ENCODE data around the gene TET2. TPM values are rescaled to one million over a fixed set of nuclear protein-coding genes. Genes with fewer than 3 reads are reported as not detected.

TET2 gene
- total and polyA plus RNA-seq, 11 donors = 2.9 to 25.6 (median 13.7) TPM

DNA sequence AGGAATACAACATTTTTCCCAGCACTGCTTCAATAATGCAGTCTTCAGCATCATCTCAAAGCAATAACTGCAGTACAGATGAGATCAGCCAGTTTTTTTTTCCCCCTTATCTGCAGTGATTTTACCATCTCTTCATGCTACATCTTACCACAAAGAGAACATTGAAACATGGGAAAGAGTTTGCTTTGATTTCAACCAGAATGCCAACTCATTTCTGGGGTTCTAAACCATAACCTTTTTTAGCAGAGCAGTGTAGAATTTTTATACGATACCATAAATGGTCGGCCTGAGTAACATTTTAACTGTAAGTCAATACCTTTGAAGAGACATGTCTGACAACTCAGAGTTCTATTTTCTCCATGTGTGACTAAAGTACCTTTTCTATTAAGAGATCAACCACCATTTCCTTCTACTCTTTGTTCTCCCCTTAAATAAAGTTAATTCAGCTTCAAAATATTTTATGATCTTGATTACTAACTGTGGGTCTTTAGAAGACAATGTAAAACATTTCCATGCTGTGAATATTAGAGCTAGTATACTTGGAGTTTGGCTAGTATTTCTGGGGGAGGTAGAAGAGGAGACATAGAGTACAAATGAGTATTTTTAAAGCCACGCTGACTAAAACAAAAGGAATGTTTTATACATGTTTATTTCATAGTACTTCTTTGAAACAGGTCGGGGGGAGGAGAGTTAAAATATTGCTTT lies 69.1 kb downstream of the TET2 start:
- TF ChIP-seq, protein P1, sequence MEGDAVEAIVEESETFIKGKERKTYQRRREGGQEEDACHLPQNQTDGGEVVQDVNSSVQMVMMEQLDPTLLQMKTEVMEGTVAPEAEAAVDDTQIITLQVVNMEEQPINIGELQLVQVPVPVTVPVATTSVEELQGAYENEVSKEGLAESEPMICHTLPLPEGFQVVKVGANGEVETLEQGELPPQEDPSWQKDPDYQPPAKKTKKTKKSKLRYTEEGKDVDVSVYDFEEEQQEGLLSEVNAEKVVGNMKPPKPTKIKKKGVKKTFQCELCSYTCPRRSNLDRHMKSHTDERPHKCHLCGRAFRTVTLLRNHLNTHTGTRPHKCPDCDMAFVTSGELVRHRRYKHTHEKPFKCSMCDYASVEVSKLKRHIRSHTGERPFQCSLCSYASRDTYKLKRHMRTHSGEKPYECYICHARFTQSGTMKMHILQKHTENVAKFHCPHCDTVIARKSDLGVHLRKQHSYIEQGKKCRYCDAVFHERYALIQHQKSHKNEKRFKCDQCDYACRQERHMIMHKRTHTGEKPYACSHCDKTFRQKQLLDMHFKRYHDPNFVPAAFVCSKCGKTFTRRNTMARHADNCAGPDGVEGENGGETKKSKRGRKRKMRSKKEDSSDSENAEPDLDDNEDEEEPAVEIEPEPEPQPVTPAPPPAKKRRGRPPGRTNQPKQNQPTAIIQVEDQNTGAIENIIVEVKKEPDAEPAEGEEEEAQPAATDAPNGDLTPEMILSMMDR (IDR thresholded peaks at IDR 0.05) = no peak
- TF ChIP-seq POLR2A (IDR thresholded peaks at IDR 0.05) = no peak
- Histone ChIP-seq H3K36me3 (peaks cover 0 to 4% (median 0%) of the 10 kb centered on the region in 9 donors), H3K27me3 (no peaks in the 10 kb centered on the region), H3K4me3 (no peak overlapping the region), H3K9me3 (no peaks in the 10 kb centered on the region), H3K4me1 (peaks cover 0 to 14% (median under 1%) of the 10 kb centered on the region in 12 donors), H3K27ac (no peak overlapping the region)
- WGBS, 4 donors = 75 to 83% (median 81%) methylated on average over 4 of the region's 4 CpGs
- DNase-seq (no peak), ATAC-seq (no peak)
- intact Hi-C loops (cut with DNase I) = no loop called here

DNA sequence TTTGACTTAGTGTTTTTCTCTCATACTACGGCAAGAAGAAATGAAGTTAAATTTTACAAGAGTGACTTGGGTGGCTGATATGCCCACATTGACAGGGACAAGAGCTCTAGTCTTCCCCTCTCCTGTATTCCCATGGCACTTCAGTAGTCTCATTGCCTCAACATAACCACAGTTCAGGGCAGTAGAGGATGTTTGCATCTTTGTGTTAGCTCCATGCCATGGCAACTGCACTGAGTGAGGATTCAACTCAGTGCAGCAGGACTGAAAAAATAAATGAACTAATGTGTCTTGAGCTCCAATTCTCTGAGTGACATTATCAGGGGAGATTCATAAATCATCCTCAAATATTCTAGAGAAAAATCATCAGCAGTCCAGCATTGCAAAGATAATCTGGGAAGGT lies 78.8 kb downstream of the TET2 start:
- DNase-seq (no peak), ATAC-seq (no peak)
- WGBS, 4 donors = 96 to 100% (median 97%) methylated on average over 1 of the region's 1 CpG
- no peak overlapping the region for H3K4me3 ChIP-seq
- intact Hi-C loops (cut with DNase I) = no loop called here
- no peak overlapping the region for H3K27ac ChIP-seq
- H3K36me3 ChIP-seq = no peaks in the 10 kb centered on the region
- H3K4me1 ChIP-seq = peaks cover 0 to 11% (median 2%) of the 10 kb centered on the region in 12 donors
- no peaks in the 10 kb centered on the region for H3K27me3 ChIP-seq
- no peaks in the 10 kb centered on the region for H3K9me3 ChIP-seq
- TF ChIP-seq, protein P1 (IDR thresholded peaks at IDR 0.05) = no peak
- no peak for TF ChIP-seq POLR2A (IDR thresholded peaks at IDR 0.05)

DNA sequence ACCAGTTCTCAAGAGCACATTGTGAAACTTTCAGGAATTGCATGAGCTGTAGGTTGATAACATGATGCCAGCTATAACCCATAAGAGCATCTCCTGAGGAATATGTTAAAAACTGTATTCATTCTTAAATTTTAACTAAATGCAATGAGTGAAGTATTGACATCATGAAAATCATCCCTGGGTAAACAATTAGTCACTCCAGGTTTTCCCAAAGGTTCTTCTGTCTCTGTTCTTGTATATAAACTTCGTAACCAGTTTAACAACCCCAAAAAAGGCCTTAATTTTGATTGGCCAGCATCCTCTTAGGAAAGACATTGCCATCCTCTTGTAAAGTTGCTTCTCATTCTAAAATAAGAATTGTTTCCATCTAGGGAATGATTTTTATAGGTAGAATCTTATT lies 80.4 kb downstream of the TET2 start:
- TF ChIP-seq, protein P1 (IDR thresholded peaks at IDR 0.05) = no peak
- TF ChIP-seq POLR2A (IDR thresholded peaks at IDR 0.05) = no peak
- DNase-seq = no peak
- intact Hi-C loops (cut with DNase I) = no loop called here
- Histone ChIP-seq H3K4me1 (peaks cover 0 to 17% (median 2%) of the 10 kb centered on the region in 12 donors), H3K27ac (no peak overlapping the region), H3K4me3 (no peak overlapping the region), H3K36me3 (no peaks in the 10 kb centered on the region), H3K27me3 (no peaks in the 10 kb centered on the region), H3K9me3 (no peaks in the 10 kb centered on the region)
- no peak for ATAC-seq
- 93 to 100% (median 98%) methylated on average over 1 of the region's 1 CpG for WGBS, 4 donors

DNA sequence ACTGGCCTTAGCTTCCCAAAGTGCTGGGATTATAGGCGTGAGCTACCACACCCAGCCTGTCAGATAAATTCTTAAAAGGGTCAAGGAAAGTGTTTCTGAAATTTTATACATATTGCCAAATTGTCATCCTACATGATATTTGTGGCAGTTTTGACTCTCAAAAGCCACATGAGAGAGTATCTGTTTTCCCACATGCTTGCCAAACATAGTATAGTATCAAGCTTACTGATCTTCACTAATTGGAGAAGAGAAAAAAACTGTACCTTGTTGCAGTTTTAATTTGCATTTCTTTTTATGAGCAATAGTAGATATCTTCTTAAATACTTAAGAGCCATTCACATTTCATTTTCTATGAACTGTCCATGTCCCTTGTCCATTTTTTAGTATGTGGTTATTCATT lies 83.6 kb downstream of the TET2 start:
- Histone ChIP-seq H3K27me3 (no peaks in the 10 kb centered on the region), H3K36me3 (peaks cover 0 to 16% (median 15%) of the 10 kb centered on the region in 9 donors), H3K27ac (no peak overlapping the region), H3K4me3 (no peak overlapping the region), H3K9me3 (no peaks in the 10 kb centered on the region), H3K4me1 (peaks cover 0 to 11% (median 0%) of the 10 kb centered on the region in 12 donors)
- ATAC-seq (no peak), DNase-seq (no peak)
- TF ChIP-seq, protein P1 (IDR thresholded peaks at IDR 0.05) = no peak
- TF ChIP-seq POLR2A (IDR thresholded peaks at IDR 0.05) = no peak
- 80 to 100% (median 97%) methylated on average over 1 of the region's 1 CpG for WGBS, 4 donors
- intact Hi-C loops (cut with DNase I) = loop anchor here in 3 of 10 donors (10.0 kb wide), 1 partner anchor 85 kb away; the partner anchor contains the start of gene TET2 (in 3 of the 3)
